Left cardiac atrium (tissue), 2 donors: ENCODE results near the gene LINC01488. TPM values are rescaled to one million over a fixed set of nuclear protein-coding genes. Genes with fewer than 3 reads are reported as not detected.

ENCODE experiments used
- total RNA-seq, 2 donors: library from RNA; stranded (reverse); fragmentation: NEBNext Ultra II Directional; extraction: Animal tissue kit (Norgen Biotek cat#: 25700); gene quantifications; one replicate each; pipeline ENCODE4 v1.2.1, GENCODE V29; 2021
- donor health status: DM: no; HTN: yes; CAD: no; lungs with severe emphysema.
- donor health status: DM: yes; HTN: yes; CAD: no.

LINC01488 gene
- total RNA-seq, 2 donors from 2014 or later = 0.06 TPM; not detected in 1

Other genes starting within 250 kb of the LINC01488 start
- 1 to 10 TPM in 1 of 2 donors, under 1 TPM in 1; 0.16 to 2.9 TPM for gene MYEOV, start 187.5 kb upstream of the LINC01488 start, total RNA-seq
- 100 to 1,000 TPM; 150 to 169 TPM for gene CCND1, start 159.5 kb downstream of the LINC01488 start, total RNA-seq
- 10 to 100 TPM; 10.5 to 12.1 TPM for gene LTO1, start 193.7 kb downstream of the LINC01488 start, total RNA-seq
- gene FGF19, start 222.4 kb downstream of the LINC01488 start, total RNA-seq = not detected